Muscle layer of duodenum (tissue), 2 donors: ENCODE measurements around the gene ORMDL3.
"Not testable (repeated sequence)": the region's sequence is repeated elsewhere in the genome, so short reads cannot be mapped to it uniquely, and the experiment has no call there.

Experiments used
- H3K27ac ChIP-seq: one replicate; pipeline ENCODE4 v1.7.0; 2013; ENCODE audit warnings: mild to moderate bottlenecking, low read length
- H3K27me3 ChIP-seq: one replicate; pipeline ENCODE4 v1.7.0; 2013; ENCODE audit warnings: low read depth, mild to moderate bottlenecking, control low read depth, low read length
- H3K36me3 ChIP-seq, 2 donors: one replicate each; pipeline ENCODE4 v1.7.0; 2013; ENCODE audit warnings: low read length in 2 of 2, control low read depth in 1 of 2, mild to moderate bottlenecking in 1 of 2; ENCODE audit not compliant: insufficient read depth in 2 of 2, control insufficient read depth in 1 of 2
- H3K4me1 ChIP-seq, 2 donors: one replicate each; pipeline ENCODE4 v1.7.0; 2013; ENCODE audit warnings: low read length in 2 of 2, mild to moderate bottlenecking in 2 of 2, control low read depth in 1 of 2, moderate library complexity in 1 of 2; ENCODE audit not compliant: insufficient read depth in 2 of 2, control insufficient read depth in 1 of 2
- H3K4me3 ChIP-seq, 2 donors: one replicate each; pipeline ENCODE4 v1.7.0; 2013; ENCODE audit warnings: low read length in 2 of 2, low read depth in 1 of 2, mild to moderate bottlenecking in 1 of 2
- H3K9me3 ChIP-seq, 2 donors: one replicate each; pipeline ENCODE4 v1.7.0; 2013; ENCODE audit warnings: low read length in 2 of 2, control low read depth in 1 of 2, mild to moderate bottlenecking in 1 of 2; ENCODE audit not compliant: control insufficient read depth in 1 of 2
- donor health status: healthy.

The ORMDL3 gene

DNA sequence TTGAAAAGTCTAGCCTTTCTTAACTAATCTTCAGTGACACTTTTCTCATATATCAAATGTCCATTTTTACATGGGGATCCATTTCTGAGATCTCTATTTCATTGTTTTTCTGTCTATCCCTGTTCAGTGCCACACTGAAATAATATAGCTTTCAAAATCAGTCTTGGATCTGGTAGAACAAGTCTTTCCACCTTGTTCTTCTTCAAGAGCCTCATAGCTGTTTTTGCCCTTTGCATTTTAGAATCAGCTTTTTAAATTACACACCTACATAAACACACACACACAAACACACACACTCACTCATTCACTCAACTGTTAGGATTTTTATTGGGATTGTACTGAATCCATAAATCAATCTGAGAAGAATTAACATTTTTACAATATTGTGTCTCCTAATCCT, 28.2 kb downstream of the ORMDL3 start:
- Histone ChIP-seq H3K9me3 (no peaks in the 10 kb centered on the region), H3K27ac (no peak overlapping the region), H3K36me3 (peaks cover 0 to 4% of the 10 kb centered on the region in 2 donors), H3K4me1 (no peaks in the 10 kb centered on the region), H3K27me3 (no peaks in the 10 kb centered on the region), H3K4me3 (no peak overlapping the region)

- H3K36me3 ChIP-seq = no peaks in the 10 kb centered on the region
- H3K4me3 ChIP-seq = no peak overlapping the region
- no peak overlapping the region for H3K27ac ChIP-seq
These were observed 29.3 kb downstream of the ORMDL3 start for GRCh38 chr17:39898088-39898487.

DNA sequence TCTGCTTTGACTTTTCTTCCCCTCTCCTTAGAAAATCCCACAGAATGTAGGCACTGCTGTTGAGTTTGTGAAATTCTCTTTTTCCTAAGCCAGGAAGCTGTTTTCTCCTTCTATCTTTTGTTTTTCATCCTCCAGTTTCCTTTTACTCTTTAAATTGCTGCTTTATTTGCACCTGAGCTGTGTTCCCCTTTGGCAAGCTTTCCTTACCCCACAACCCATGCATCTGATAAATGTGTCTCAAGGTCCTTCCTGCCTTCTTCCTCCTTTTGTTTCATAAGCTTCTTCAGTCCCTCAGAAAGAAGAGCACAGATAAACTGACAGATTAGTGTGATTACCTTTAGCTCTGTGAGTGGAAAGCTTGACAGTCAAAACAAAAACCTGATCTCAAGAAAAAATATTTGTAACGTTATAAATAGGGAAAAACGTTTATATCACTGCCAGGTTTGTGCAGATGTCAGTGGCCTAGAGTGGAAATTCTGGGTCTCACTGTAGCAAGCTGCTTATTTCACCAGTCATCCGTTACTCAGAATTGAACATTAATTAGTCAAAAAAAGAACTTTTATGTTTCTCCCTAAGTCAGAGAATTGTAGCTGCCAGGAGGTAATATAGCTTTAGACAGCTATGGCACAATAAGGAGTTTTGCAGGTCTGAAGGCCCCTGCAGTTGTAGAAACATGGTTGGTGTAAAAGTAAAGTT, 32.6 kb downstream of the ORMDL3 start:
- H3K27me3 ChIP-seq = no peaks in the 10 kb centered on the region
- no peak overlapping the region for H3K27ac ChIP-seq
- no peak overlapping the region for H3K4me3 ChIP-seq
- H3K9me3 ChIP-seq = no peaks in the 10 kb centered on the region
- no peaks in the 10 kb centered on the region for H3K36me3 ChIP-seq
- H3K4me1 ChIP-seq = no peaks in the 10 kb centered on the region

More at GRCh38 chr17:39898088-39898487, 29.3 kb downstream of the ORMDL3 start:
- Histone ChIP-seq H3K27me3 (no peaks in the 10 kb centered on the region), H3K9me3 (no peaks in the 10 kb centered on the region), H3K4me1 (no peaks in the 10 kb centered on the region)

DNA sequence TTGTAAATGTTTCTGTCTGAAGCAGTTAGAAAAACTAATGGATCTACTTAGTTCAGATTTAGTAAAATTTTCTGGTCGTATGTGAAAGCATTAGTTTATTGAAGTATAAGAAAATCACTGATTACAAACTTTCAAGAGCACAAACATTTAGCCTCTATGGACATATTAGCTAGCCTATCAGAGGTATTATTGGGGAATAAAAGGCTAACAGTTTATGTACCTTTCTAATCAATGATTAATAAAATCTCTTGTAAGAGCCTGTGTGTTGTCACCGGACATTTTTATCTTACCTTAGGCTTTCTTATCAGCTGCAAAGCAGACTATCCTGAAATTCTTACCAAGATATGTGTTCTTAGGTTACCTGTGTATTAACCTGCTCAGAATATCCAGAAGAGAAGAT, 38.2 kb downstream of the ORMDL3 start:
- no peak overlapping the region for H3K27ac ChIP-seq
- no peaks in the 10 kb centered on the region for H3K9me3 ChIP-seq
- no peaks in the 10 kb centered on the region for H3K36me3 ChIP-seq
- no peaks in the 10 kb centered on the region for H3K4me1 ChIP-seq
- no peak overlapping the region for H3K4me3 ChIP-seq
- H3K27me3 ChIP-seq = no peaks in the 10 kb centered on the region

GRCh38 chr17:39887078-39887477, 40.3 kb downstream of the ORMDL3 start:
- H3K4me3 ChIP-seq = no peak overlapping the region
- no peaks in the 10 kb centered on the region for H3K4me1 ChIP-seq
- no peaks in the 10 kb centered on the region for H3K36me3 ChIP-seq
- no peaks in the 10 kb centered on the region for H3K9me3 ChIP-seq
- no peaks in the 10 kb centered on the region for H3K27me3 ChIP-seq
- H3K27ac ChIP-seq = no peak overlapping the region

DNA sequence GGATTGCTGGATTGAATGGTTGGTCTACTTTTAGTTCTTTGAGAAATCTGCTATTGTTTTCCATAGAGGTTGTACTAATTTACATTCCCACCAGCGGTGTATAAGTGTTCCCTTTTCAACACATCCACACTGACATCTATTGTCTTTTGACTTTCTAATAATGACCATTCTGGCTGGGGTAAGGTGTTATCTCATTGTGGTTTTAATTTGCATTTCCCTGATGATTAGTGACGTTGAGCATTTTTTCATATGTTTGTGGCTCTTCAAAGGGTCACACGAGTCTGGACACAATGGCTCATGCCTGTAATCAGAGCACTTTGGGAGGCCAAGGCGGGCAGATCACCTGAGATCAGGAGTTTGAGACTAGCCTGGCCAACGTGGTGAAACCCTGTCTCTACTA, 41.3 kb downstream of the ORMDL3 start:
- H3K27me3 ChIP-seq, H3K27ac ChIP-seq, H3K9me3 ChIP-seq, H3K4me3 ChIP-seq, H3K4me1 ChIP-seq, H3K36me3 ChIP-seq: not testable (repeated sequence)

GRCh38 chr17:39872751-39873150, 54.6 kb downstream of the ORMDL3 start:
- H3K36me3 ChIP-seq = no peaks in the 10 kb centered on the region
- H3K9me3 ChIP-seq = peaks cover 0 to 6% of the 10 kb centered on the region in 2 donors
- H3K4me3 ChIP-seq = no peak overlapping the region
- peaks cover 8% of the 10 kb centered on the region for H3K27me3 ChIP-seq
- no peaks in the 10 kb centered on the region for H3K4me1 ChIP-seq
- no peak overlapping the region for H3K27ac ChIP-seq

DNA sequence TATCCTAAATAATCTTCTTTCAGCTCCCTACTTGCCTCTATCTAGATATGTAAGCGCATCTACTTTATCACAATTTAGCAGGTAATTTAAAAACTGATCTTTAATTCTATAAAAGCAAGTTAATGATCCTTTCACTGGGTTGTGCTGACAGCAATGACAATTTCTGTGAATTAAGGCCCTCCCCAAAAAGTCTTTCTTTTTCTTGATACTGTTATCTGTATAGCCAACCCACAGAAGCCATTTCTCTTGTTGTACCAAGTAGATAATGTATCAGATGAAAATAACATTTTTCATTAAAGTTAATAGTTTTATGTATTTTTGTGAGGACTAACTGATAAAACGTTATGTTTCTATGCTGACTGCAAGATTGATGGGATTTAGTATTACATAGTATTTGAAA, 55.6 kb downstream of the ORMDL3 start:
- H3K27me3 ChIP-seq = peaks cover 18% of the 10 kb centered on the region
- no peaks in the 10 kb centered on the region for H3K36me3 ChIP-seq
- H3K27ac ChIP-seq = no peak overlapping the region
- peaks cover 7 to 11% of the 10 kb centered on the region in 2 donors for H3K9me3 ChIP-seq
- H3K4me1 ChIP-seq = no peaks in the 10 kb centered on the region
- no peak overlapping the region for H3K4me3 ChIP-seq
